ENCODE data around the gene PRUNE1.
A peak's percentile ranks its signal among the peaks of the same experiment; 100 is the strongest.

PRUNE1 gene

GRCh38 chr1:151006327-151007052, 1.8 kb upstream of the PRUNE1 start, which contains the start of gene MINDY1:
MINDY1 (minus strand) TSS chr1:151006902; CDS start chr1:151002617, 4,285 bp downstream.
- no peak for DNase-seq (ENCODE audit: low read depth in 2 of 2)

- DNase-seq (ENCODE audit: low read depth in 2 of 2), result no peak
These were observed 401 bp upstream of the PRUNE1 start for GRCh38 chr1:151007853-151008243.

- DNase-seq (ENCODE audit: low read depth in 2 of 2), result no peak
These were observed 948 bp downstream of the PRUNE1 start for GRCh38 chr1:151009206-151009587.

- DNase-seq (ENCODE audit: low read depth in 2 of 2), result no peak
These were observed 1.6 kb downstream of the PRUNE1 start for GRCh38 chr1:151009674-151010345.

- no peak for DNase-seq (ENCODE audit: low read depth in 2 of 2)
These were observed 2.1 kb downstream of the PRUNE1 start for GRCh38 chr1:151010346-151010726.

GRCh38 chr1:151011154-151011850, 3.1 kb downstream of the PRUNE1 start:
- no peak for DNase-seq (ENCODE audit: low read depth in 2 of 2)

- DNase-seq (ENCODE audit: low read depth in 2 of 2), result no peak
These were observed 4.6 kb downstream of the PRUNE1 start for GRCh38 chr1:151012684-151013471.

- DNase-seq (ENCODE audit: low read depth in 2 of 2), result no peak
These were observed 5.3 kb downstream of the PRUNE1 start for GRCh38 chr1:151013518-151013917.

- DNase-seq (ENCODE audit: low read depth in 2 of 2), result peak; percentile 72 to 76
These were observed 16.4 kb downstream of the PRUNE1 start for GRCh38 chr1:151024540-151025146.

- no peak for DNase-seq (ENCODE audit: low read depth in 2 of 2)
These were observed 18.2 kb downstream of the PRUNE1 start for GRCh38 chr1:151026460-151026859.

- DNase-seq (ENCODE audit: low read depth in 2 of 2), result no peak
These were observed 23.9 kb downstream of the PRUNE1 start for GRCh38 chr1:151032164-151032563.

GRCh38 chr1:151035167-151035566, 26.9 kb downstream of the PRUNE1 start:
- DNase-seq (ENCODE audit: low read depth in 2 of 2), result no peak

- no peak for DNase-seq (ENCODE audit: low read depth in 2 of 2)
These were observed 28.1 kb downstream of the PRUNE1 start, which contains the start of gene BNIPL for GRCh38 chr1:151036356-151036755. BNIPL (plus strand) TSS chr1:151036586; CDS start chr1:151036726, 140 bp downstream.

GRCh38 chr1:151037032-151037431, 28.8 kb downstream of the PRUNE1 start:
- DNase-seq (ENCODE audit: low read depth in 2 of 2), result no peak

- DNase-seq (ENCODE audit: low read depth in 2 of 2), result no peak
These were observed 31.3 kb downstream of the PRUNE1 start for GRCh38 chr1:151039521-151039920.

- no peak for DNase-seq (ENCODE audit: low read depth in 2 of 2)
These were observed 34.9 kb downstream of the PRUNE1 start for GRCh38 chr1:151043163-151043562.

GRCh38 chr1:151047591-151047924, 39.3 kb downstream of the PRUNE1 start, which contains the start of gene C1orf56:
C1orf56 (plus strand) TSS chr1:151047751; CDS start chr1:151047848, 97 bp downstream.
- DNase-seq (ENCODE audit: low read depth in 2 of 2), result peak in 1 of 2 donors; percentile 45

- DNase-seq (ENCODE audit: low read depth in 2 of 2), result no peak
These were observed 39.8 kb downstream of the PRUNE1 start for GRCh38 chr1:151047925-151048644.

GRCh38 chr1:151048645-151049032, 40.4 kb downstream of the PRUNE1 start:
- DNase-seq (ENCODE audit: low read depth in 2 of 2), result no peak

GRCh38 chr1:151049458-151049857, 41.2 kb downstream of the PRUNE1 start:
- DNase-seq (ENCODE audit: low read depth in 2 of 2), result no peak
